ENCODE data around the gene STK11.
A peak's percentile ranks its signal among the peaks of the same experiment; 100 is the strongest.

GRCh38 chr19:1275260-1275975 lies 69.8 kb downstream of the STK11 start, which contains the start of gene FAM174C:
- no peak for TF ChIP-seq CTCF (conservative IDR thresholded peaks at IDR 0.05; ENCODE audit: low read depth in 2 of 2)
- TF ChIP-seq EZH2 (IDR thresholded peaks at IDR 0.05; ENCODE audit: low read depth, unreplicated experiment): no peak
- peak; percentile 87 for TF ChIP-seq POLR2AphosphoS5 (IDR thresholded peaks at IDR 0.05; ENCODE audit: low read depth)

Data from GM23338 (cell line).